GM12878 (cell line): ENCODE data around the gene TNNT3.

Source experiments
- CBX3 ChIP-seq: fragments of 200-600 bp; sonication (generic); IDR thresholded peaks from 2 replicates; pipeline ENCODE4 v1.6.1; 2016; ENCODE audit warnings: low read depth, borderline replicate concordance
- CTCF ChIP-seq, 3 experiments: IDR thresholded peaks in 2 of 3; conservative IDR thresholded peaks in 1 of 3; 2 replicates each; pipeline ENCODE4 v1.5.1; 2011; ENCODE audit warnings: low read depth in 3 of 3, low read length in 3 of 3, mild to moderate bottlenecking in 3 of 3, control low read depth in 2 of 3, moderate library complexity in 2 of 3, inconsistent platforms in 1 of 3, mixed read lengths in 1 of 3; ENCODE audit not compliant: control insufficient read depth in 2 of 3, insufficient read depth in 1 of 3; ENCODE audit errors: extremely low read depth in 1 of 3
- EP300 ChIP-seq, 2 experiments: fragments of 150-350 bp in 1 of 2; IDR thresholded peaks; 2 replicates each; pipeline ENCODE4 v1.6.1; 2011 to 2012; ENCODE audit warnings: low read depth in 2 of 2, low read length in 2 of 2, borderline replicate concordance in 1 of 2, improper control_type of control experiment in 1 of 2, inconsistent platforms in 1 of 2; ENCODE audit not compliant: control insufficient read depth in 1 of 2
- HDGF ChIP-seq: fragments of 450-650 bp; IDR thresholded peaks from 2 replicates; pipeline ENCODE4 v1.6.1; 2016; ENCODE audit warnings: antibody characterized with exemption
- JUNB ChIP-seq: IDR thresholded peaks from 2 replicates; pipeline ENCODE4 v1.6.1; 2016; ENCODE audit warnings: antibody characterized with exemption, mild to moderate bottlenecking
- POLR2A ChIP-seq: IDR thresholded peaks from 2 replicates; pipeline ENCODE4 v1.6.1; 2011; ENCODE audit warnings: low read depth, mild to moderate bottlenecking, low read length
- POLR2AphosphoS5 ChIP-seq: IDR thresholded peaks from 2 replicates; pipeline ENCODE4 v1.6.1; 2011; ENCODE audit warnings: mild to moderate bottlenecking, low read length, inconsistent platforms
- RAD21 ChIP-seq: IDR thresholded peaks from 2 replicates; pipeline ENCODE4 v1.6.1; 2011; ENCODE audit warnings: mild to moderate bottlenecking, low read depth, low read length, moderate library complexity; ENCODE audit not compliant: insufficient read depth
- RAD51 ChIP-seq: fragments of 450-650 bp; IDR thresholded peaks from 2 replicates; pipeline ENCODE4 v1.6.1; 2016; ENCODE audit warnings: moderate library complexity, mild to moderate bottlenecking, inconsistent platforms
- SP1 ChIP-seq: IDR thresholded peaks from one replicate; pipeline ENCODE4 v1.6.1; 2011; ENCODE audit warnings: low read depth, low read length
- TF ChIP-seq, protein P1 (sequence below): IDR thresholded peaks from 2 replicates; pipeline ENCODE4 v1.6.1; 2012; ENCODE audit warnings: mild to moderate bottlenecking, low read depth, low read length

- TF ChIP-seq, protein P1, sequence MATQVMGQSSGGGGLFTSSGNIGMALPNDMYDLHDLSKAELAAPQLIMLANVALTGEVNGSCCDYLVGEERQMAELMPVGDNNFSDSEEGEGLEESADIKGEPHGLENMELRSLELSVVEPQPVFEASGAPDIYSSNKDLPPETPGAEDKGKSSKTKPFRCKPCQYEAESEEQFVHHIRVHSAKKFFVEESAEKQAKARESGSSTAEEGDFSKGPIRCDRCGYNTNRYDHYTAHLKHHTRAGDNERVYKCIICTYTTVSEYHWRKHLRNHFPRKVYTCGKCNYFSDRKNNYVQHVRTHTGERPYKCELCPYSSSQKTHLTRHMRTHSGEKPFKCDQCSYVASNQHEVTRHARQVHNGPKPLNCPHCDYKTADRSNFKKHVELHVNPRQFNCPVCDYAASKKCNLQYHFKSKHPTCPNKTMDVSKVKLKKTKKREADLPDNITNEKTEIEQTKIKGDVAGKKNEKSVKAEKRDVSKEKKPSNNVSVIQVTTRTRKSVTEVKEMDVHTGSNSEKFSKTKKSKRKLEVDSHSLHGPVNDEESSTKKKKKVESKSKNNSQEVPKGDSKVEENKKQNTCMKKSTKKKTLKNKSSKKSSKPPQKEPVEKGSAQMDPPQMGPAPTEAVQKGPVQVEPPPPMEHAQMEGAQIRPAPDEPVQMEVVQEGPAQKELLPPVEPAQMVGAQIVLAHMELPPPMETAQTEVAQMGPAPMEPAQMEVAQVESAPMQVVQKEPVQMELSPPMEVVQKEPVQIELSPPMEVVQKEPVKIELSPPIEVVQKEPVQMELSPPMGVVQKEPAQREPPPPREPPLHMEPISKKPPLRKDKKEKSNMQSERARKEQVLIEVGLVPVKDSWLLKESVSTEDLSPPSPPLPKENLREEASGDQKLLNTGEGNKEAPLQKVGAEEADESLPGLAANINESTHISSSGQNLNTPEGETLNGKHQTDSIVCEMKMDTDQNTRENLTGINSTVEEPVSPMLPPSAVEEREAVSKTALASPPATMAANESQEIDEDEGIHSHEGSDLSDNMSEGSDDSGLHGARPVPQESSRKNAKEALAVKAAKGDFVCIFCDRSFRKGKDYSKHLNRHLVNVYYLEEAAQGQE = no peak
- TF ChIP-seq CTCF (IDR thresholded peaks at IDR 0.05 in 2 of 3, conservative IDR thresholded peaks at IDR 0.05 in 1 of 3; ENCODE audit: control insufficient read depth in 2 of 3, extremely low read depth in 1 of 3, insufficient read depth in 1 of 3, low read depth in 3 of 3, low read length in 3 of 3) = no peak
- no peak for TF ChIP-seq HDGF
- no peak for TF ChIP-seq RAD51
- no peak for TF ChIP-seq JUNB
- peak; percentile 64 for TF ChIP-seq POLR2A
- no peak for TF ChIP-seq SP1
- TF ChIP-seq EP300 (IDR thresholded peaks at IDR 0.05; ENCODE audit: borderline replicate concordance in 1 of 2, control insufficient read depth in 1 of 2, low read depth in 2 of 2, low read length in 2 of 2) = no peak
- no peak for TF ChIP-seq RAD21
- no peak for TF ChIP-seq CBX3
- no peak for TF ChIP-seq POLR2AphosphoS5
These were observed 28.4 kb upstream of the TNNT3 start for GRCh38 chr11:1890856-1891830.
